Kidney (tissue), 14 donors: ENCODE measurements around the gene MRTO4. TPM values are rescaled to one million over a fixed set of nuclear protein-coding genes. Genes with fewer than 3 reads are reported as not detected.

Experiments
- DNase-seq, 5 donors: peaks; one replicate each; pipeline ENCODE4 v3.0.0-alpha.2; 2013 to 2020
- FAIRE-seq: peaks from 2 replicates; lab custom pipeline; 2012; peaks lifted over from hg19 to GRCh38; lab: Jason Lieb, UNC
- H3K27ac ChIP-seq, 2 donors: one replicate each; pipeline ENCODE4 v1.7.0; 2013; ENCODE audit warnings: low read depth in 2 of 2, low read length in 2 of 2, inconsistent platforms in 1 of 2
- H3K27me3 ChIP-seq: one replicate; pipeline ENCODE4 v1.7.1; 2013; ENCODE audit warnings: low read length, inconsistent platforms; ENCODE audit not compliant: control insufficient read depth, insufficient read depth
- H3K36me3 ChIP-seq, 3 donors: one replicate each; pipeline versions ENCODE4 v1.7.0 to v1.7.1; 2013; ENCODE audit warnings: low read length in 3 of 3, control low read depth in 1 of 3, inconsistent platforms in 1 of 3; ENCODE audit not compliant: insufficient read depth in 3 of 3, control insufficient read depth in 2 of 3
- H3K4me1 ChIP-seq, 3 donors: one replicate each; pipeline versions ENCODE4 v1.7.0 to v1.7.1; 2013; ENCODE audit warnings: low read length in 3 of 3, inconsistent platforms in 1 of 3, low read depth in 1 of 3; ENCODE audit not compliant: control insufficient read depth in 2 of 3, insufficient read depth in 2 of 3
- H3K4me3 ChIP-seq, 3 donors: one replicate each; pipeline versions ENCODE4 v1.7.0 to v1.8.1; 2013; ENCODE audit warnings: low read length in 3 of 3, control low read depth in 1 of 3, inconsistent platforms in 1 of 3
- H3K9ac ChIP-seq, 3 donors: one replicate each; pipeline versions ENCODE4 v1.7.0 to v1.7.1; 2013; ENCODE audit warnings: low read length in 3 of 3, control low read depth in 1 of 3, inconsistent platforms in 1 of 3
- H3K9me3 ChIP-seq, 3 donors: one replicate each; pipeline versions ENCODE4 v1.7.0 to v1.7.1; 2013; ENCODE audit warnings: low read length in 3 of 3, control low read depth in 1 of 3, inconsistent platforms in 1 of 3; ENCODE audit not compliant: control insufficient read depth in 2 of 3, insufficient read depth in 1 of 3
- intact Hi-C: fragments of 100-400 bp; cut with DNase I; formaldehyde crosslinking; loops from one replicate; pipeline ENCODE4 v1.11.1; 2022
- polyA plus RNA-seq: library from polyadenylated mRNA; stranded (reverse); fragments of 350-450 nt; fragmentation: Illumina TruSeq; extraction: RNeasy Lipid Tissue Mini Kit (QIAGEN cat#74804); gene quantifications from one replicate; pipeline ENCODE4 v1.2.3, GENCODE V29; 2014; ENCODE audit warnings: low read depth, low replicate concordance; ENCODE audit not compliant: insufficient read depth
- total RNA-seq: library from RNA; stranded (reverse); fragmentation: NEBNext Ultra II Directional; extraction: Animal tissue kit (Norgen Biotek cat#: 25700); gene quantifications from one replicate; pipeline ENCODE4 v1.2.1, GENCODE V29; 2021
- TF ChIP-seq, protein P1 (sequence below): IDR thresholded peaks from 3 replicates; pipeline ENCODE4 v1.5.1; 2012; ENCODE audit warnings: mild to moderate bottlenecking, moderate library complexity, borderline replicate concordance; ENCODE audit not compliant: insufficient read depth; ENCODE audit errors: extremely low read depth
- donor health status: control.
- donor health status: control.
- donor health status: control.
- donor health status: control.
- donor health status: control.
- donor health status: DM: yes; HTN: yes; CAD: no.
- donor health status: Normal renal cell carcinoma (clear cell type).

MRTO4 gene
- total and polyA plus RNA-seq, 2 donors from 2014 or later: 18.6 to 24.5 TPM

DNA sequence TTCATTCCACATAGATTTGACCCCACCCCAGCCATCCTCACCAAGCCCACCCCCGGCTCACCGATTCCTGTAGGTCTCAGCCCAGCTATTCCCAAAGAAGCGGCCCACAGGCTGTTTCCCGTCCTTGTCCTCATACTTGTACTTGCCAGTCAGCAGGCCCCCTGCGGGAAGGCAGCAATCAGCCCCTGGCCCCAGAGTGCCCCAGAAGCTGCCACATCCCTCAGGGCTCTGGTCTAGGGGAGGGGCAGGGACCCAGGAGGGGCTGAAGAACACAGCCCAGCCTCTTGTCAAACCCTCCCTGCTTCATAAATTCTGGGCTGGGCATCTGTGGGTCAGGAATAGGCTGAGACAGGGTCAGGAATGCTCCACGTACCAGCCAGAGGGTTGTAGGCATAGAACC, 55.3 kb downstream of the MRTO4 start:
- DNase-seq (no peak), FAIRE-seq (no peak)
- no peak overlapping the region for H3K27ac ChIP-seq
- peaks cover 0 to 41% (median 20%) of the 10 kb centered on the region in 3 donors for H3K36me3 ChIP-seq
- peaks cover 0 to 5% (median 5%) of the 10 kb centered on the region in 3 donors for H3K4me1 ChIP-seq
- no peak overlapping the region for H3K4me3 ChIP-seq
- no peaks in the 10 kb centered on the region for H3K9me3 ChIP-seq
- TF ChIP-seq, protein P1, sequence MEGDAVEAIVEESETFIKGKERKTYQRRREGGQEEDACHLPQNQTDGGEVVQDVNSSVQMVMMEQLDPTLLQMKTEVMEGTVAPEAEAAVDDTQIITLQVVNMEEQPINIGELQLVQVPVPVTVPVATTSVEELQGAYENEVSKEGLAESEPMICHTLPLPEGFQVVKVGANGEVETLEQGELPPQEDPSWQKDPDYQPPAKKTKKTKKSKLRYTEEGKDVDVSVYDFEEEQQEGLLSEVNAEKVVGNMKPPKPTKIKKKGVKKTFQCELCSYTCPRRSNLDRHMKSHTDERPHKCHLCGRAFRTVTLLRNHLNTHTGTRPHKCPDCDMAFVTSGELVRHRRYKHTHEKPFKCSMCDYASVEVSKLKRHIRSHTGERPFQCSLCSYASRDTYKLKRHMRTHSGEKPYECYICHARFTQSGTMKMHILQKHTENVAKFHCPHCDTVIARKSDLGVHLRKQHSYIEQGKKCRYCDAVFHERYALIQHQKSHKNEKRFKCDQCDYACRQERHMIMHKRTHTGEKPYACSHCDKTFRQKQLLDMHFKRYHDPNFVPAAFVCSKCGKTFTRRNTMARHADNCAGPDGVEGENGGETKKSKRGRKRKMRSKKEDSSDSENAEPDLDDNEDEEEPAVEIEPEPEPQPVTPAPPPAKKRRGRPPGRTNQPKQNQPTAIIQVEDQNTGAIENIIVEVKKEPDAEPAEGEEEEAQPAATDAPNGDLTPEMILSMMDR: no peak
- intact Hi-C loops: no loop called here
- H3K27me3 ChIP-seq: no peaks in the 10 kb centered on the region
- H3K9ac ChIP-seq: no peak overlapping the region

DNA sequence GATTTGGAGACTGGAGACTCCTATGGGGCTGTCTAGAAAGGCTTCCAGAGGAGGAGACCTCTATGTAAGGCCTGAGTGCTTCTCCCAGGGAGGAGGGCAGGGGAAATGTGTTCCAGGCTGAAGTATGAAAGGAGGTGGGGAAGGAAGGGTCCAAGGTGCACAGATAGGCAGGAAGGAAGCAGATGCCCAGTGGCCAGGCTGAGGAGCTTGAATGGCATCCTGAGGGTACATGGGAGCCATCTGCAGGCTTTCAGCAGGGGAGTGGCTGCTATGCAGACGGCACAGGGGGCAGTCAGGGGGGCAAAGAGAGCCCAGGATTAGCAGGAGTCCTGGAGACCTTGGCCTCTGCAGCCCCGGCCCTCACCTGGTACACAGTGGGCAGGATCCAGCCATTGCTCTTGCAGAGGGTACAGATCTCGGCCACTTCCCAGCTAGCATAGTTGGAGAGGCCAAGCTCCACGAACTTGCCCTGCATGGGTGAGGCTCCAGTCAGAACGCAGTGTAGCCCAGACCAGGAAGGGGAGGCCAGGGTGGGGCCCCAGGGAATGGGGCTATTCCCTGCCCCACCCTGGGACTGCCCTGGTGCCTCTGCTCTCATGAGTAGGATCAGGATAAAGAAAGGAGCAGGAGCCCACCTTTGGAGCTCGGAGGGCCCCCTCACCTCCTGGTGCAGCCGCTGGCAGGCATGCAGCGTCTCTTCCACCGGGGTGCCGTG, 56.3 kb downstream of the MRTO4 start:
- intact Hi-C loops: no loop called here
- Histone ChIP-seq H3K36me3 (peaks cover 0 to 41% (median 17%) of the 10 kb centered on the region in 3 donors), H3K9ac (no peak overlapping the region), H3K4me3 (no peak overlapping the region), H3K4me1 (peaks cover 0 to 11% (median 8%) of the 10 kb centered on the region in 3 donors), H3K27ac (no peak overlapping the region), H3K9me3 (no peaks in the 10 kb centered on the region), H3K27me3 (no peaks in the 10 kb centered on the region)
- FAIRE-seq: no peak
- no peak for DNase-seq
- TF ChIP-seq, protein P1: no peak

DNA sequence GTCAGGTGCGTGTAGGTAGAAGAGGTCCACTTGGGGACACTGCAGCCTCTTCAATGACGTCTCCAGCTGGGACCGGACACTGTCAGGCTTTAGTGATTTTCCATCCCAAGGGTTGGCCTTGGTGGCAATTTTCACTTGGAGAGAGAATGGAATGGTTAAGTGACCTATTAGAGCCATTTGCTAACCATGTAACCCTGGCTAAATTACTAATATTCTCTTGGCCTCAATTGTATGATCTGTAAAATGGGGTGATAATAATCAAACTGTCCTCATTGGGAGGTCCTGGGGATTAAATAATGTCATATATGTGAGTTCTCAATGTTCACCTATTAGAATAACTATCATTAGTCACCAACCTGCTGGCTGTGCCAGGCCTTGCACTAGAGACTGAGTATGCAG, 56.9 kb downstream of the MRTO4 start:
- H3K4me1 ChIP-seq: peaks cover 0 to 16% (median 13%) of the 10 kb centered on the region in 3 donors
- DNase-seq (no peak), FAIRE-seq (no peak)
- TF ChIP-seq, protein P1: no peak
- intact Hi-C loops: no loop called here
- H3K36me3 ChIP-seq: peaks cover 0 to 37% (median 17%) of the 10 kb centered on the region in 3 donors
- H3K4me3 ChIP-seq: no peak overlapping the region
- no peak overlapping the region for H3K27ac ChIP-seq
- no peak overlapping the region for H3K9ac ChIP-seq
- no peaks in the 10 kb centered on the region for H3K27me3 ChIP-seq
- H3K9me3 ChIP-seq: no peaks in the 10 kb centered on the region
